ENCODE measurements around the gene HIVEP2. TPM values are rescaled to one million over a fixed set of nuclear protein-coding genes. Genes with fewer than 3 reads are reported as not detected.

The HIVEP2 gene
- total RNA-seq, 1 experiment from 2014 or later = 4.2 TPM

- Histone ChIP-seq H3K4me2 (ENCODE audit: insufficient read depth, insufficient read length, low read length) (no peak overlapping the region), H3K4ac (ENCODE audit: low read depth, low read length) (no peak overlapping the region), H2BK12ac (ENCODE audit: insufficient read length, low read depth, low read length) (no peak overlapping the region), H3T11ph (ENCODE audit: low read length) (no peak overlapping the region), H4K91ac (ENCODE audit: insufficient read length, low read depth, low read length) (no peak overlapping the region), H3K23me2 (ENCODE audit: insufficient read length, low read depth, low read length, poor library complexity, severe bottlenecking) (no peaks in the 10 kb centered on the region), H4K5ac (ENCODE audit: insufficient read length, low read depth, low read length) (no peak overlapping the region), H2BK15ac (ENCODE audit: low read depth, low read length) (no peak overlapping the region), H3K23ac (ENCODE audit: insufficient read length, low read depth, low read length) (no peak overlapping the region), H4K8ac (replicated peaks; ENCODE audit: insufficient read length, low read depth, low read length) (no peak overlapping the region), H3K79me1 (ENCODE audit: insufficient read depth, low read depth, low read length, poor library complexity, severe bottlenecking) (no peaks in the 10 kb centered on the region), H3K14ac (ENCODE audit: insufficient read depth, low read length) (no peak overlapping the region), H2AK5ac (ENCODE audit: insufficient read length, low read length) (no peak overlapping the region), H3K56ac (ENCODE audit: insufficient read length, low read depth, low read length) (no peak overlapping the region), H2BK20ac (ENCODE audit: low read depth, low read length, poor library complexity, severe bottlenecking) (no peak overlapping the region), H3K27me3 (ENCODE audit: insufficient read depth, low read length) (no peaks in the 10 kb centered on the region), H3K27ac (ENCODE audit: insufficient read length, low read depth, low read length) (no peak overlapping the region), H3K9ac (ENCODE audit: extremely low read depth, insufficient read length, low read length) (no peak overlapping the region), H2AFZ (ENCODE audit: low read length) (no peak overlapping the region), H2BK5ac (ENCODE audit: insufficient read length, low read length) (no peak overlapping the region), H3K9me3 (ENCODE audit: control insufficient read depth, low read depth, low read length) (no peaks in the 10 kb centered on the region), H4K20me1 (ENCODE audit: control insufficient read depth, insufficient read depth, insufficient read length) (no peaks in the 10 kb centered on the region), H3K18ac (ENCODE audit: insufficient read length, low read depth, low read length) (no peak overlapping the region), H2BK120ac (ENCODE audit: low read depth, low read length, poor library complexity, severe bottlenecking) (no peak overlapping the region), H3K4me1 (ENCODE audit: insufficient read depth, low read length) (no peaks in the 10 kb centered on the region), H3K79me2 (ENCODE audit: insufficient read depth, low read length) (no peaks in the 10 kb centered on the region)
- H3K4me1 Mint-ChIP-seq = peaks cover 5 to 6% of the 10 kb centered on the region in 2 experiments
- no peak overlapping the region for H3K27ac Mint-ChIP-seq
- no peak for TF ChIP-seq CTCF (conservative IDR thresholded peaks at IDR 0.05)
- no CpG with 5 or more reads among the region's 4 CpGs for WGBS (ENCODE audit: extremely low coverage, insufficient read length, low lambda C conversion rate)
- no peak for DNase-seq
- H3K9me3 Mint-ChIP-seq = no peaks in the 10 kb centered on the region; a peak in 1 of 5 replicates
- no peaks in the 10 kb centered on the region for H3K27me3 Mint-ChIP-seq (ENCODE audit: low read depth)
- H3K36me3 Mint-ChIP-seq (ENCODE audit: insufficient read depth in 1 of 3, low read depth in 3 of 3) = no peaks in the 10 kb centered on the region
- H3K4me3 Mint-ChIP-seq = no peak overlapping the region
These were observed 117.0 kb downstream of the HIVEP2 start for GRCh38 chr6:142827991-142828390.
